ENCODE measurements around the gene BCL2.

- TF ChIP-seq, protein P1, sequence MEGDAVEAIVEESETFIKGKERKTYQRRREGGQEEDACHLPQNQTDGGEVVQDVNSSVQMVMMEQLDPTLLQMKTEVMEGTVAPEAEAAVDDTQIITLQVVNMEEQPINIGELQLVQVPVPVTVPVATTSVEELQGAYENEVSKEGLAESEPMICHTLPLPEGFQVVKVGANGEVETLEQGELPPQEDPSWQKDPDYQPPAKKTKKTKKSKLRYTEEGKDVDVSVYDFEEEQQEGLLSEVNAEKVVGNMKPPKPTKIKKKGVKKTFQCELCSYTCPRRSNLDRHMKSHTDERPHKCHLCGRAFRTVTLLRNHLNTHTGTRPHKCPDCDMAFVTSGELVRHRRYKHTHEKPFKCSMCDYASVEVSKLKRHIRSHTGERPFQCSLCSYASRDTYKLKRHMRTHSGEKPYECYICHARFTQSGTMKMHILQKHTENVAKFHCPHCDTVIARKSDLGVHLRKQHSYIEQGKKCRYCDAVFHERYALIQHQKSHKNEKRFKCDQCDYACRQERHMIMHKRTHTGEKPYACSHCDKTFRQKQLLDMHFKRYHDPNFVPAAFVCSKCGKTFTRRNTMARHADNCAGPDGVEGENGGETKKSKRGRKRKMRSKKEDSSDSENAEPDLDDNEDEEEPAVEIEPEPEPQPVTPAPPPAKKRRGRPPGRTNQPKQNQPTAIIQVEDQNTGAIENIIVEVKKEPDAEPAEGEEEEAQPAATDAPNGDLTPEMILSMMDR (IDR thresholded peaks at IDR 0.05): no peak
- TF ChIP-seq POLR2A (IDR thresholded peaks at IDR 0.05) (no peak), EP300 (IDR thresholded peaks at IDR 0.05) (no peak)
Observed at GRCh38 chr18:63180321-63180720, 139.2 kb downstream of the BCL2 start.

Measured in ovary (tissue), 3 donors.